Brain microvascular endothelial cell (primary cell): Measurements from ENCODE around the gene TMEM79.
A peak's percentile ranks its signal among the peaks of the same experiment; 100 is the strongest.
"Not testable (repeated sequence)": the region's sequence is repeated elsewhere in the genome, so short reads cannot be mapped to it uniquely, and the experiment has no call there.

Source experiments
- DNase-seq: peaks from one replicate; pipeline ENCODE4 v3.0.0-alpha.2; 2020
- H3K27ac ChIP-seq: fragments of 250-450 bp; sonication (Bioruptor Pico); 2 replicates; pipeline ENCODE4 v1.5.1; 2020; ENCODE audit warnings: mild to moderate bottlenecking, moderate library complexity
- H3K27me3 ChIP-seq: fragments of 250-450 bp; sonication (Bioruptor Pico); replicated peaks from 2 replicates; pipeline ENCODE4 v1.5.1; 2020; ENCODE audit warnings: mild to moderate bottlenecking
- H3K36me3 ChIP-seq: fragments of 250-450 bp; sonication (Bioruptor Pico); replicated peaks from 2 replicates; pipeline ENCODE4 v1.5.1; 2020; ENCODE audit warnings: mild to moderate bottlenecking
- H3K4me3 ChIP-seq: 2 replicates; pipeline ENCODE4 v1.5.1; 2011; ENCODE audit warnings: low read depth, mild to moderate bottlenecking, control low read depth, low read length, moderate library complexity
- CTCF ChIP-seq: IDR thresholded peaks from 2 replicates; pipeline ENCODE4 v1.5.1; 2011; ENCODE audit warnings: low read depth, mild to moderate bottlenecking, moderate library complexity, low read length, control low read depth, inconsistent platforms; ENCODE audit errors: missing control alignments
- in situ Hi-C: cut with HindIII; loops from 2 replicates; pipeline ENCODE4 v1.10.0; 2017; ENCODE audit warnings: low sequenced_read_pairs, low pct_ligation_motif_present

Gene TMEM79

GRCh38 chr1:156310962-156311361 lies 26.8 kb downstream of the TMEM79 start:
- DNase-seq, result no peak
- Histone ChIP-seq H3K27me3 (no peaks in the 10 kb centered on the region), H3K36me3 (peaks cover 96% of the 10 kb centered on the region), H3K4me3 (no peak overlapping the region), H3K27ac (no peak overlapping the region)
- in situ Hi-C loops, result no loop called here
- no peak for TF ChIP-seq CTCF

GRCh38 chr1:156316909-156317308 lies 32.8 kb downstream of the TMEM79 start:
- H3K27me3 ChIP-seq, result no peaks in the 10 kb centered on the region
- no peak for DNase-seq
- H3K36me3 ChIP-seq, result peaks cover 91% of the 10 kb centered on the region
- in situ Hi-C loops, result no loop called here
- no peak overlapping the region for H3K4me3 ChIP-seq
- TF ChIP-seq CTCF, result no peak
- H3K27ac ChIP-seq, result no peak overlapping the region

GRCh38 chr1:156319664-156320063 lies 35.5 kb downstream of the TMEM79 start:
- peak; percentile 57 for TF ChIP-seq CTCF
- H3K27me3 ChIP-seq, result no peaks in the 10 kb centered on the region
- no peak overlapping the region for H3K4me3 ChIP-seq
- H3K36me3 ChIP-seq, result peaks cover 91% of the 10 kb centered on the region
- no peak overlapping the region for H3K27ac ChIP-seq
- in situ Hi-C loops, result no loop called here
- DNase-seq, result peak; percentile 29

- Histone ChIP-seq H3K27me3 (no peaks in the 10 kb centered on the region), H3K36me3 (peaks cover 88% of the 10 kb centered on the region), H3K4me3 (no peak overlapping the region), H3K27ac (no peak overlapping the region)
- no peak for TF ChIP-seq CTCF
- in situ Hi-C loops, result no loop called here
- no peak for DNase-seq
These were observed 36.4 kb downstream of the TMEM79 start for GRCh38 chr1:156320560-156320959.

GRCh38 chr1:156323179-156323578 lies 39.1 kb downstream of the TMEM79 start:
- H3K27me3 ChIP-seq, in situ Hi-C loops, H3K4me3 ChIP-seq, H3K27ac ChIP-seq, DNase-seq: not testable (repeated sequence)
- H3K36me3 ChIP-seq, result peaks cover 70% of the 10 kb centered on the region

- Histone ChIP-seq H3K27me3 (no peaks in the 10 kb centered on the region), H3K36me3 (peaks cover 42% of the 10 kb centered on the region), H3K27ac (no peak overlapping the region), H3K4me3 (peak overlapping the region; percentile 96)
- TF ChIP-seq CTCF, result peak; percentile 22
- no peak for DNase-seq
- in situ Hi-C loops, result no loop called here
These were observed 52.1 kb downstream of the TMEM79 start for GRCh38 chr1:156336242-156336641.
